HL-60 (cell line): ENCODE measurements around the gene THAP7.

Experiments used
- DNase-seq, 2 experiments: peaks; one replicate each; pipeline ENCODE4 v3.0.0-alpha.2; 2010 to 2020; ENCODE audit warnings: low read depth in 1 of 2, low spot score in 1 of 2
- H3K27ac ChIP-seq: fragments of 250-450 bp; sonication (Bioruptor Pico); replicated peaks from 2 replicates; pipeline ENCODE4 v1.5.1; 2020; ENCODE audit warnings: mild to moderate bottlenecking, moderate library complexity
- H3K27me3 ChIP-seq: fragments of 250-450 bp; sonication (Bioruptor Pico); 2 replicates; pipeline ENCODE4 v1.5.1; 2021; ENCODE audit warnings: mild to moderate bottlenecking, moderate library complexity; ENCODE audit not compliant: insufficient read depth, poor library complexity, severe bottlenecking
- H3K4me3 ChIP-seq: replicated peaks from 2 replicates; pipeline ENCODE4 v1.5.1; 2011; ENCODE audit warnings: mild to moderate bottlenecking, control low read depth, low read length; ENCODE audit not compliant: insufficient read depth
- GABPA ChIP-seq: IDR thresholded peaks from 2 replicates; pipeline ENCODE4 v1.6.1; 2012; ENCODE audit warnings: low read depth
- POLR2AphosphoS5 ChIP-seq: IDR thresholded peaks from 2 replicates; pipeline ENCODE4 v1.6.1; 2012; ENCODE audit warnings: low read depth
- SPI1 ChIP-seq: IDR thresholded peaks from 2 replicates; pipeline ENCODE4 v1.6.1; 2012; ENCODE audit warnings: low read depth, mild to moderate bottlenecking, borderline replicate concordance
- TF ChIP-seq, protein P1 (sequence below): IDR thresholded peaks from one replicate; pipeline ENCODE4 v1.5.1; 2011; ENCODE audit warnings: low read length, control low read depth, inconsistent platforms; ENCODE audit not compliant: insufficient read depth
- TF ChIP-seq, protein P2 (sequence below): IDR thresholded peaks from 2 replicates; pipeline ENCODE4 v1.6.1; 2012; ENCODE audit warnings: low read depth; ENCODE audit not compliant: insufficient replicate concordance

The THAP7 gene

DNA sequence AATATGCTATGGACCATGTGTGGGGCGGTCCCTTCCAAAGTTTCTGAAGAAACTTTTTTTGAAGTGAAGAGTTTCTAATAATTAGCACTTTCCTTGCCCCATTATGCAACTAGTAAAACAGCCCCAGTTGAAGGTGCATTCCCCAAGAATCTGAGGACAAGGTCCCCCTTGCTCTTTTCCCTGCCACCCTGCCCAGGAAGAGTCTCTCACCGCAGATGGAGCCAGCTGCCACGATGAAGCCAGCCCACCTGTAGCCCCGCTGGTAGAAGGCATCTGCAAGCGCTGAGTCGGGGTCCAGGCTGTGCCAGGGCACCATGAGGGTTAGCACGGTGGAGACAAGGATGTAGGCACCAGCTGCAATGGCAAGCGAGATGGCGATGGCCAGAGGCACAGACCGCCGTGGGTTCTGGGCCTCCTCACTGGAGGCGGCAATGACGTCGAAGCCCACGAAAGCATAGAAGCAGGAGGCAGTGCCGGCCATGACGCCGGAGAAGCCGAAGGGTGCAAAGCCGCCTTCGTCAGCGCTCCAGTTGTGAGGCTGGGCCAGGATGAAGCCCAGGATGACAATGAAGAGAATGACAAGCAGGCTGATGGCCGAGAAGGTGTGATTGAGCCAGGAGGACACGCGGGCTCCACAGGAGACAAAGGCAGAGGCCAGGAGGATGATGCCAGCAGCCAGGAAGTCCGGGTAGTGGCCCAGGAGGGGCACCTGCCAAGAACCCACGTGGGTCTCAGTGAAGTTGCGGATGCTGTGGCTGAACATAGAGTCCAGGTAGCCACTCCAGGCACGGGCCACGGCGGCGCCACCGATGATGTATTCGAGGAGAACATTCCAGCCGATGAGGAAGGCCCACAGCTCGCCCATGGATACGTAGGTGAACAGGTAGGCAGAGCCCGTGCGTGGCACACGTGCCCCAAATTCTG lies 29.0 kb upstream of the THAP7 start:
- no peak overlapping the region for H3K27ac ChIP-seq
- TF ChIP-seq, protein P1, sequence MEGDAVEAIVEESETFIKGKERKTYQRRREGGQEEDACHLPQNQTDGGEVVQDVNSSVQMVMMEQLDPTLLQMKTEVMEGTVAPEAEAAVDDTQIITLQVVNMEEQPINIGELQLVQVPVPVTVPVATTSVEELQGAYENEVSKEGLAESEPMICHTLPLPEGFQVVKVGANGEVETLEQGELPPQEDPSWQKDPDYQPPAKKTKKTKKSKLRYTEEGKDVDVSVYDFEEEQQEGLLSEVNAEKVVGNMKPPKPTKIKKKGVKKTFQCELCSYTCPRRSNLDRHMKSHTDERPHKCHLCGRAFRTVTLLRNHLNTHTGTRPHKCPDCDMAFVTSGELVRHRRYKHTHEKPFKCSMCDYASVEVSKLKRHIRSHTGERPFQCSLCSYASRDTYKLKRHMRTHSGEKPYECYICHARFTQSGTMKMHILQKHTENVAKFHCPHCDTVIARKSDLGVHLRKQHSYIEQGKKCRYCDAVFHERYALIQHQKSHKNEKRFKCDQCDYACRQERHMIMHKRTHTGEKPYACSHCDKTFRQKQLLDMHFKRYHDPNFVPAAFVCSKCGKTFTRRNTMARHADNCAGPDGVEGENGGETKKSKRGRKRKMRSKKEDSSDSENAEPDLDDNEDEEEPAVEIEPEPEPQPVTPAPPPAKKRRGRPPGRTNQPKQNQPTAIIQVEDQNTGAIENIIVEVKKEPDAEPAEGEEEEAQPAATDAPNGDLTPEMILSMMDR, result no peak
- TF ChIP-seq SPI1 (no peak), GABPA (no peak), POLR2AphosphoS5 (no peak)
- TF ChIP-seq, protein P2, sequence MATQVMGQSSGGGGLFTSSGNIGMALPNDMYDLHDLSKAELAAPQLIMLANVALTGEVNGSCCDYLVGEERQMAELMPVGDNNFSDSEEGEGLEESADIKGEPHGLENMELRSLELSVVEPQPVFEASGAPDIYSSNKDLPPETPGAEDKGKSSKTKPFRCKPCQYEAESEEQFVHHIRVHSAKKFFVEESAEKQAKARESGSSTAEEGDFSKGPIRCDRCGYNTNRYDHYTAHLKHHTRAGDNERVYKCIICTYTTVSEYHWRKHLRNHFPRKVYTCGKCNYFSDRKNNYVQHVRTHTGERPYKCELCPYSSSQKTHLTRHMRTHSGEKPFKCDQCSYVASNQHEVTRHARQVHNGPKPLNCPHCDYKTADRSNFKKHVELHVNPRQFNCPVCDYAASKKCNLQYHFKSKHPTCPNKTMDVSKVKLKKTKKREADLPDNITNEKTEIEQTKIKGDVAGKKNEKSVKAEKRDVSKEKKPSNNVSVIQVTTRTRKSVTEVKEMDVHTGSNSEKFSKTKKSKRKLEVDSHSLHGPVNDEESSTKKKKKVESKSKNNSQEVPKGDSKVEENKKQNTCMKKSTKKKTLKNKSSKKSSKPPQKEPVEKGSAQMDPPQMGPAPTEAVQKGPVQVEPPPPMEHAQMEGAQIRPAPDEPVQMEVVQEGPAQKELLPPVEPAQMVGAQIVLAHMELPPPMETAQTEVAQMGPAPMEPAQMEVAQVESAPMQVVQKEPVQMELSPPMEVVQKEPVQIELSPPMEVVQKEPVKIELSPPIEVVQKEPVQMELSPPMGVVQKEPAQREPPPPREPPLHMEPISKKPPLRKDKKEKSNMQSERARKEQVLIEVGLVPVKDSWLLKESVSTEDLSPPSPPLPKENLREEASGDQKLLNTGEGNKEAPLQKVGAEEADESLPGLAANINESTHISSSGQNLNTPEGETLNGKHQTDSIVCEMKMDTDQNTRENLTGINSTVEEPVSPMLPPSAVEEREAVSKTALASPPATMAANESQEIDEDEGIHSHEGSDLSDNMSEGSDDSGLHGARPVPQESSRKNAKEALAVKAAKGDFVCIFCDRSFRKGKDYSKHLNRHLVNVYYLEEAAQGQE, result no peak
- no peak overlapping the region for H3K4me3 ChIP-seq
- DNase-seq, result no peak
- H3K27me3 ChIP-seq, result peaks cover 22% of the 10 kb centered on the region

DNA sequence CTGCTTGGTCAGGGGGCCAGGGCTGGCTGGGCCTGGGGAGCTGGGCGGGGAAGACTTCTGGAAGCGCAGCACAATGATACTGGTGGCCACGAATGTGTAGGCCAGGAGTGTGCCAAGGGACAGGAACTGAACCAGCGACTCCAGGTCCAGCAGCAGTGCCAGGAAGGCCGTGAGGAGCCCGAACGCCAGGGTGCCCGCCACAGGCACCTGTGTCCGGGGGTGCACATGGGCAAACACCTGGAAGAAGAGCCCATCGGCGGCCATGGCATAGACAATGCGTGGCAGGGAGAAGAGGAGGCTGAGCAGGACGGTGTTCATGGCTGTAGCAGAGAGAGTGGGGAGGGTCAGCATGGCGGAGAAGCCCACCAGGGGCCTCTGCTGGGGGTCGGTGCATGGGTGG lies 28.1 kb upstream of the THAP7 start:
- no peak overlapping the region for H3K4me3 ChIP-seq
- peaks cover 22% of the 10 kb centered on the region for H3K27me3 ChIP-seq
- H3K27ac ChIP-seq, result no peak overlapping the region
- DNase-seq, result no peak
- no peak for TF ChIP-seq SPI1
- TF ChIP-seq GABPA, result no peak
- no peak for TF ChIP-seq POLR2AphosphoS5
- TF ChIP-seq, protein P2, result no peak
- TF ChIP-seq, protein P1, result no peak

DNA sequence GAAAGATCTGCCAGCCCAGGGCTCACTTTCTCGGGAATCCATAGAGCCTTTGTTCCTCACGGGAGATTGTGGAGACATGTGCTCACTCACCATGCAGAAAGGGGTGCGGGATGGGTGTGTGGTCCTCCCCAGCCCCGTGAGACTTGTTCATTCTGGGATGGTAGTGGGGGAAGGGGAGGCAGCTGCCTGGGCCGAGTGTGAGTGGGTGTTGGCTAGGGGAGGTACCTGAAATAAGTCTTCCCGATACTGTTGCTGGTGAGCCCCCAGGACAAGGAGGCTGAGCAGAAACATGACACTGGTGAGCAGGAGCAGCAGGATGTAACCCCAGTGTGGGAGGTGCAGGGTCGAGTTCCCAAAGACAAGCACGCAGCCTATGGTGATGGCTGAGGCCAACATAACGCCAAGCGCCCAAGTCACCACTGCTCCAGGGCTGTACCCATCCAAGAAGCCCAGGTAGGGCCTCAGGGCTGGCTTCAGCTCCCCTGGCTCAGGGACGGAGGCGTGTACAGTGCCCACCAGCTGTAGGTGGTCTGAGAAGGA lies 27.6 kb upstream of the THAP7 start:
- TF ChIP-seq POLR2AphosphoS5, result no peak
- TF ChIP-seq, protein P2, result no peak
- no peak for TF ChIP-seq GABPA
- no peak for TF ChIP-seq SPI1
- TF ChIP-seq, protein P1, result no peak
- Histone ChIP-seq H3K4me3 (no peak overlapping the region), H3K27ac (no peak overlapping the region), H3K27me3 (peaks cover 22% of the 10 kb centered on the region)
- DNase-seq, result no peak
